ENCODE results near the gene TMEM54. TPM values are rescaled to one million over a fixed set of nuclear protein-coding genes. Genes with fewer than 3 reads are reported as not detected.

The TMEM54 gene
- total RNA-seq, 2 donors from 2014 or later = 8.6 to 12.3 TPM

DNA sequence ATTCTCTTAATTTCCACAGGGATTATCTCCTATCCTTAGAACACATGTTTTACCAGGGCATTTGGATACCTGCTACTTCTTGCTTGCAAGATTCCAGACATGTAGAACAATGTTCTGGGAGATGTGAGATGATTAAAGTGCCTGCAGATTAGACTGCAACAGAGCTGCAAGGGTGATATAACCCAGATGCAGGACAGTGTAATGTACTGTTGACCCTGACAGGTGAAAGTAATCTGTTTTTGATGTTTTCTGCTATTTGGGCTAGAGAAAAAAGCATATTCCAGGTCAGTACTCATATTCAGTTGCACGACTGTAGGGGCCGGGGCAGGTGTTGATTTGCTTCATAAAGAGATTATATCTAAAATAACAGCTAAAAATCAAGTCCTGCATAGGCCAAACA is 27.1 kb upstream of the TMEM54 start:
- H3K9me3 ChIP-seq (ENCODE audit: control insufficient read depth, low read length) = peaks cover 6% of the 10 kb centered on the region
- no peak overlapping the region for H3K4me3 ChIP-seq (ENCODE audit: low read length)
- H3K4me1 ChIP-seq (ENCODE audit: control insufficient read depth, insufficient read depth, low read length) = no peaks in the 10 kb centered on the region
- H3K27me3 ChIP-seq (ENCODE audit: control insufficient read depth, insufficient read depth, low read length, poor library complexity, severe bottlenecking) = peaks cover 36% of the 10 kb centered on the region
- no peaks in the 10 kb centered on the region for H3K36me3 ChIP-seq (ENCODE audit: control insufficient read depth, insufficient read depth, low read length)
- no peaks in the 10 kb centered on the region for H3K9me3 Mint-ChIP-seq
- 76% methylated on average over 2 of the region's 2 CpGs; no CpG with 5 or more reads in 1 of the 2 experiments for WGBS, 2 experiments (ENCODE audit: insufficient coverage in 1 of 2, insufficient read length in 1 of 2)
- H3K27ac Mint-ChIP-seq = no peak overlapping the region
- DNase-seq = no peak
- no peaks in the 10 kb centered on the region for H3K36me3 Mint-ChIP-seq (ENCODE audit: low read depth)
- H3K4me1 Mint-ChIP-seq = peaks cover 14% of the 10 kb centered on the region
- no peak overlapping the region for H3K27ac ChIP-seq (ENCODE audit: low read depth, low read length)
- TF ChIP-seq CTCF (conservative IDR thresholded peaks at IDR 0.05) = no peak
- H3K27me3 Mint-ChIP-seq (ENCODE audit: insufficient read depth) = peaks cover 68% of the 10 kb centered on the region
- no peak overlapping the region for H3K4me3 Mint-ChIP-seq
- no peak overlapping the region for H3K9ac ChIP-seq (ENCODE audit: extremely low read depth, low read length, poor library complexity, severe bottlenecking)

- peaks cover 14% of the 10 kb centered on the region for H3K4me1 Mint-ChIP-seq
- no peak overlapping the region for H3K27ac Mint-ChIP-seq
- WGBS, 2 experiments (ENCODE audit: insufficient coverage in 1 of 2, insufficient read length in 1 of 2) = 93 to 94% methylated on average over 1 to 2 of the region's 2 CpGs
- peaks cover 77% of the 10 kb centered on the region for H3K27me3 Mint-ChIP-seq (ENCODE audit: insufficient read depth)
- H3K27ac ChIP-seq (ENCODE audit: low read depth, low read length) = no peak overlapping the region
- no peak for TF ChIP-seq CTCF (conservative IDR thresholded peaks at IDR 0.05)
- H3K9me3 ChIP-seq (ENCODE audit: control insufficient read depth, low read length) = peaks cover 6% of the 10 kb centered on the region
- no peak overlapping the region for H3K4me3 Mint-ChIP-seq
- no peak overlapping the region for H3K9ac ChIP-seq (ENCODE audit: extremely low read depth, low read length, poor library complexity, severe bottlenecking)
- H3K9me3 Mint-ChIP-seq = no peaks in the 10 kb centered on the region
- H3K4me1 ChIP-seq (ENCODE audit: control insufficient read depth, insufficient read depth, low read length) = no peaks in the 10 kb centered on the region
- no peak for DNase-seq
- no peak overlapping the region for H3K4me3 ChIP-seq (ENCODE audit: low read length)
- H3K36me3 ChIP-seq (ENCODE audit: control insufficient read depth, insufficient read depth, low read length) = no peaks in the 10 kb centered on the region
- no peaks in the 10 kb centered on the region for H3K36me3 Mint-ChIP-seq (ENCODE audit: low read depth)
- peaks cover 45% of the 10 kb centered on the region for H3K27me3 ChIP-seq (ENCODE audit: control insufficient read depth, insufficient read depth, low read length, poor library complexity, severe bottlenecking)
These were observed 26.3 kb upstream of the TMEM54 start for GRCh38 chr1:32927441-32927840.

DNA sequence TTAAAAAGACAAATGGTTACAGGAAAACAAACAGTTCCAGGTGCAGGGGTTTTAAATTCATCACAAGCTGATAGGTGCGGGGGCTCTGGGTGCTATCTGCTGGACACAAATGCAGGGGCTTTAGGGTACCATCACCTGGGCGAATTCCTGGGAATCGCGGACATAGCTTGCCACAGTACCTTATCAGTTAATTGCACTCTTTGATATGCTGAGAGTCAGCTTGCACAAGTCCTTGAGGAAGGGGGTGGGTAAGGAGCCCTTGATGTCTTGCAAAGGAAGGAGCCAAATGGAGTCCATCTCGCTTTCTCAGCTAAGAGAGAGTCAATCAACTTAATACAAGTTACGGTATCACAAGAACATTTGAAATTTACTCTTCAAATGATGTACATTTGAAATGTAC is 25.4 kb upstream of the TMEM54 start:
- Histone ChIP-seq H3K27me3 (ENCODE audit: control insufficient read depth, insufficient read depth, low read length, poor library complexity, severe bottlenecking) (peaks cover 45% of the 10 kb centered on the region), H3K9me3 (ENCODE audit: control insufficient read depth, low read length) (peaks cover 6% of the 10 kb centered on the region), H3K4me1 (ENCODE audit: control insufficient read depth, insufficient read depth, low read length) (no peaks in the 10 kb centered on the region), H3K9ac (ENCODE audit: extremely low read depth, low read length, poor library complexity, severe bottlenecking) (no peak overlapping the region), H3K27ac (ENCODE audit: low read depth, low read length) (no peak overlapping the region), H3K4me3 (ENCODE audit: low read length) (no peak overlapping the region), H3K36me3 (ENCODE audit: control insufficient read depth, insufficient read depth, low read length) (no peaks in the 10 kb centered on the region)
- TF ChIP-seq CTCF (conservative IDR thresholded peaks at IDR 0.05) = no peak
- Mint-ChIP-seq H3K4me1 (peaks cover 14% of the 10 kb centered on the region), H3K27me3 (ENCODE audit: insufficient read depth) (peaks cover 85% of the 10 kb centered on the region), H3K4me3 (peak overlapping the region; percentile 64), H3K9me3 (no peaks in the 10 kb centered on the region), H3K36me3 (ENCODE audit: low read depth) (no peaks in the 10 kb centered on the region), H3K27ac (no peak overlapping the region)
- DNase-seq = no peak
- 36 to 47% methylated on average over 5 of the region's 6 CpGs for whole genome bisulfite sequencing, 2 experiments (ENCODE audit: insufficient coverage in 1 of 2, insufficient read length in 1 of 2)
